ENCODE data around the gene N4BP2L1. TPM values are rescaled to one million over a fixed set of nuclear protein-coding genes. Genes with fewer than 3 reads are reported as not detected.
"Not testable (repeated sequence)": the region's sequence is repeated elsewhere in the genome, so short reads cannot be mapped to it uniquely, and the experiment has no call there.

The N4BP2L1 gene
- total RNA-seq, 1 experiment from 2014 or later: 14.2 TPM

GRCh38 chr13:32376642-32377415 is 51.1 kb downstream of the N4BP2L1 start:
- H3K9me3 ChIP-seq (ENCODE audit: low read length): no peaks in the 10 kb centered on the region
- H3K27ac ChIP-seq (ENCODE audit: low read length): no peak overlapping the region
- no peak overlapping the region for H3K4me3 ChIP-seq (ENCODE audit: low read length)
- DNase-seq: no peak
- H3K9me2 ChIP-seq (replicated peaks; ENCODE audit: insufficient read depth, low read length): no peaks in the 10 kb centered on the region
- H4K20me1 ChIP-seq (ENCODE audit: insufficient read depth, low read depth, low read length): no peaks in the 10 kb centered on the region
- no peak overlapping the region for H3K9ac ChIP-seq (ENCODE audit: low read length)
- H3K79me2 ChIP-seq (ENCODE audit: low read length): no peaks in the 10 kb centered on the region
- no peaks in the 10 kb centered on the region for H3K4me1 ChIP-seq (ENCODE audit: low read length)
- no peak overlapping the region for H2AFZ ChIP-seq (ENCODE audit: low read length)
- H3K4me2 ChIP-seq (ENCODE audit: low read depth, low read length, poor library complexity, severe bottlenecking): no peak overlapping the region
- no peaks in the 10 kb centered on the region for H3K27me3 ChIP-seq (ENCODE audit: low read length)
- H3K36me3 ChIP-seq (ENCODE audit: insufficient read depth, low read length): peaks cover 17% of the 10 kb centered on the region; the same call in 1 of the 2 replicates

DNA sequence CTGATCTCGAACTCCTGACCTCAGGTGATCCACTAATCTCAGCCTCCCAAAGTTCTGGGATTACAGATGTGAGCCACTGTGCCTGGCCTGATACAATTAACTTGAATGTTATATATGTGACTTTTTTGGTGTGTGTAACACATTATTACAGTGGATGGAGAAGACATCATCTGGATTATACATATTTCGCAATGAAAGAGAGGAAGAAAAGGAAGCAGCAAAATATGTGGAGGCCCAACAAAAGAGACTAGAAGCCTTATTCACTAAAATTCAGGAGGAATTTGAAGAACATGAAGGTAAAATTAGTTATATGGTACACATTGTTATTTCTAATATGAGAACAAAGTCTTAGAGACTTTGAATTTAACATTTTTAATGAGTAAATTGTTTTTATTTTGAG is 57.1 kb downstream of the N4BP2L1 start:
- DNase-seq: no peak
- Histone ChIP-seq H3K9me2 (replicated peaks; ENCODE audit: insufficient read depth, low read length) (no peaks in the 10 kb centered on the region), H2AFZ (ENCODE audit: low read length) (no peak overlapping the region), H4K20me1 (ENCODE audit: insufficient read depth, low read depth, low read length) (no peaks in the 10 kb centered on the region), H3K9ac (ENCODE audit: low read length) (no peak overlapping the region), H3K36me3 (ENCODE audit: insufficient read depth, low read length) (peaks cover 31% of the 10 kb centered on the region; the same call in 1 of the 2 replicates), H3K27ac (ENCODE audit: low read length) (no peak overlapping the region), H3K9me3 (ENCODE audit: low read length) (no peaks in the 10 kb centered on the region), H3K4me2 (ENCODE audit: low read depth, low read length, poor library complexity, severe bottlenecking) (no peak overlapping the region), H3K4me1 (ENCODE audit: low read length) (no peaks in the 10 kb centered on the region), H3K79me2 (ENCODE audit: low read length) (no peaks in the 10 kb centered on the region), H3K27me3 (ENCODE audit: low read length) (no peaks in the 10 kb centered on the region), H3K4me3 (ENCODE audit: low read length) (no peak overlapping the region)

GRCh38 chr13:32362574-32362973 is 65.4 kb downstream of the N4BP2L1 start:
- H3K4me3 ChIP-seq (ENCODE audit: low read length): no peak overlapping the region
- no peaks in the 10 kb centered on the region for H3K9me3 ChIP-seq (ENCODE audit: low read length)
- no peaks in the 10 kb centered on the region; the same call in 1 of the 2 replicates for H3K79me2 ChIP-seq (ENCODE audit: low read length)
- no peak overlapping the region for H3K4me2 ChIP-seq (ENCODE audit: low read depth, low read length, poor library complexity, severe bottlenecking)
- H3K36me3 ChIP-seq (ENCODE audit: insufficient read depth, low read length): peaks cover 23% of the 10 kb centered on the region; the same call in 1 of the 2 replicates
- DNase-seq: no peak
- no peak overlapping the region for H3K9ac ChIP-seq (ENCODE audit: low read length)
- H3K9me2 ChIP-seq (replicated peaks; ENCODE audit: insufficient read depth, low read length): no peaks in the 10 kb centered on the region
- H4K20me1 ChIP-seq (ENCODE audit: insufficient read depth, low read depth, low read length): no peaks in the 10 kb centered on the region
- H3K4me1 ChIP-seq (ENCODE audit: low read length): no peaks in the 10 kb centered on the region
- no peak overlapping the region for H2AFZ ChIP-seq (ENCODE audit: low read length)
- H3K27me3 ChIP-seq (ENCODE audit: low read length): no peaks in the 10 kb centered on the region
- H3K27ac ChIP-seq (ENCODE audit: low read length): no peak overlapping the region

DNA sequence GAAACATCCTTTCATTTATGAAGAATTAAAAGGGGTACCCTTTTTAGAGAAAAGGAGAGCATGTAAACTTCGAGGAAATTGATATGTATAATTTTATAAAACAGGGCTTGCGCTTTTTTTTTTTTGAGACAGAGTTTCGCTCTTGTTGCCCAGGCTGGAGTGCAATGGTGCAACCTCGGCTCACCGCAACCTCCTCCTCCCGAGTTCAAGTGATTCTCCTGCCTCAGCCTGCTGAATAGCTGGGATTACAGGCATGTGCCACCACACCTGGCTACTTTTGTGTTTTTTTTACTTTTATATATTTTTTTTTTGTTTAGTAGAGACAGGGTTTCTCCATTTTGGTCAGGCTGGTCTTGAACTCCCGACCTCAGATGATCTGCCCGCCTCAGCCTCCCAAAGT is 72.0 kb downstream of the N4BP2L1 start:
- H3K4me1 ChIP-seq (ENCODE audit: low read length); H3K27ac ChIP-seq (ENCODE audit: low read length); H3K9me3 ChIP-seq (ENCODE audit: low read length); DNase-seq; H3K27me3 ChIP-seq (ENCODE audit: low read length); H3K4me2 ChIP-seq (ENCODE audit: low read depth, low read length, poor library complexity, severe bottlenecking); H2AFZ ChIP-seq (ENCODE audit: low read length); H4K20me1 ChIP-seq (ENCODE audit: insufficient read depth, low read depth, low read length); H3K9me2 ChIP-seq (replicated peaks; ENCODE audit: insufficient read depth, low read length); H3K9ac ChIP-seq (ENCODE audit: low read length); H3K79me2 ChIP-seq (ENCODE audit: low read length); H3K4me3 ChIP-seq (ENCODE audit: low read length): not testable (repeated sequence)
- peaks cover 14% of the 10 kb centered on the region; the same call in 1 of the 2 replicates for H3K36me3 ChIP-seq (ENCODE audit: insufficient read depth, low read length)

- no peaks in the 10 kb centered on the region for H3K9me3 ChIP-seq (ENCODE audit: low read length)
- no peak overlapping the region for H3K27ac ChIP-seq (ENCODE audit: low read length)
- no peak overlapping the region for H3K9ac ChIP-seq (ENCODE audit: low read length)
- H3K4me2 ChIP-seq (ENCODE audit: low read depth, low read length, poor library complexity, severe bottlenecking): no peak overlapping the region
- H3K79me2 ChIP-seq (ENCODE audit: low read length): no peaks in the 10 kb centered on the region
- no peak for DNase-seq
- H3K9me2 ChIP-seq (replicated peaks; ENCODE audit: insufficient read depth, low read length): no peaks in the 10 kb centered on the region
- H4K20me1 ChIP-seq (ENCODE audit: insufficient read depth, low read depth, low read length): no peaks in the 10 kb centered on the region
- peaks cover 9% of the 10 kb centered on the region for H3K4me1 ChIP-seq (ENCODE audit: low read length)
- no peaks in the 10 kb centered on the region for H3K27me3 ChIP-seq (ENCODE audit: low read length)
- no peak overlapping the region for H3K4me3 ChIP-seq (ENCODE audit: low read length)
- no peak overlapping the region for H2AFZ ChIP-seq (ENCODE audit: low read length)
- H3K36me3 ChIP-seq (ENCODE audit: insufficient read depth, low read length): peaks cover 25% of the 10 kb centered on the region; the same call in 1 of the 2 replicates
These were observed 73.9 kb downstream of the N4BP2L1 start for GRCh38 chr13:32354040-32354439.

- H3K36me3 ChIP-seq (ENCODE audit: insufficient read depth, low read length): peaks cover 40% of the 10 kb centered on the region; the same call in 1 of the 2 replicates
- not testable (repeated sequence) for H3K27ac ChIP-seq (ENCODE audit: low read length); H3K27me3 ChIP-seq (ENCODE audit: low read length); H3K9me3 ChIP-seq (ENCODE audit: low read length); H2AFZ ChIP-seq (ENCODE audit: low read length); DNase-seq; H3K4me1 ChIP-seq (ENCODE audit: low read length); H3K4me2 ChIP-seq (ENCODE audit: low read depth, low read length, poor library complexity, severe bottlenecking); H4K20me1 ChIP-seq (ENCODE audit: insufficient read depth, low read depth, low read length); H3K9me2 ChIP-seq (replicated peaks; ENCODE audit: insufficient read depth, low read length); H3K4me3 ChIP-seq (ENCODE audit: low read length); H3K9ac ChIP-seq (ENCODE audit: low read length); H3K79me2 ChIP-seq (ENCODE audit: low read length)
These were observed 77.0 kb downstream of the N4BP2L1 start for GRCh38 chr13:32350839-32351441.

Small RNAs within 50 kb of the gene (small RNA-seq; reads per million reads assigned to genes)
- gene RF00190: not detected

Other genes starting within 250 kb of the N4BP2L1 start
- 0.32 TPM in 1 of 2 replicates, not detected in the other for gene ZAR1L, start 112.8 kb downstream of the N4BP2L1 start, total RNA-seq (2014; rRNA removed; shearing (Covaris generic); ENCODE audit: low replicate concordance)
- 11.9 and 16.8 TPM in 2 replicates for gene BRCA2, start 112.6 kb downstream of the N4BP2L1 start, total RNA-seq (2014; rRNA removed; shearing (Covaris generic); ENCODE audit: low replicate concordance)
- 71.2 and 138 TPM in 2 replicates for gene N4BP2L2, start 110.7 kb upstream of the N4BP2L1 start, total RNA-seq (2014; rRNA removed; shearing (Covaris generic); ENCODE audit: low replicate concordance)
- gene PDS5B, start 158.3 kb upstream of the N4BP2L1 start, total RNA-seq (2014; rRNA removed; shearing (Covaris generic); ENCODE audit: low replicate concordance): 30.5 and 61.2 TPM in 2 replicates

All from Karpas-422 (cell line).